GM12878 (cell line): ENCODE data around the gene UBE2L6. TPM values are rescaled to one million over a fixed set of nuclear protein-coding genes. Genes with fewer than 3 reads are reported as not detected.

Experiments used
- ATAC-seq: fragments of 200-7000 bp; cut with Tn5 transposase; 3 replicates; pipeline ENCODE4 v1.9.1; 2020; ENCODE audit warnings: mild to moderate bottlenecking, moderate library complexity
- BruUV-seq: library from RNA; stranded (reverse); fragments of 400-500 nt; replicated peaks from 2 replicates; lab custom pipeline; 2021; lab: Mats Ljungman, UMichigan
- CTCF ChIA-PET: fragments of 300-600 bp; sonication (Branson Sonifier 250); formaldehyde crosslinking; extraction: SDS; loops from one replicate; lab custom pipeline; 2021; ENCODE audit warnings: inconsistent platforms; lab: Yijun Ruan, JAX
- POLR2A ChIA-PET: fragments of 350-600 bp; formaldehyde crosslinking; extraction: SDS; loops from one replicate; lab custom pipeline; 2021; ENCODE audit warnings: inconsistent platforms; lab: Charles Lee
- RAD21 ChIA-PET: fragments of 300-600 bp; sonication (Branson Sonifier 250); formaldehyde crosslinking; loops from one replicate; lab custom pipeline; 2023; ENCODE audit warnings: antibody characterized with exemption; ENCODE audit not compliant: unreplicated experiment; lab: Charles Lee
- SMC1A ChIA-PET: fragments of 300-600 bp; sonication (Branson Sonifier 250); formaldehyde crosslinking; loops from one replicate; lab custom pipeline; 2023; ENCODE audit not compliant: unreplicated experiment, uncharacterized antibody; lab: Charles Lee
- DNase-seq: peaks from one replicate; pipeline ENCODE4 v3.0.0-alpha.2; 2011; ENCODE audit warnings: low read depth, low spot score
- FAIRE-seq: peaks from 3 replicates; lab custom pipeline; 2011; peaks lifted over from hg19 to GRCh38; lab: Jason Lieb, UNC
- H2AFZ ChIP-seq: 2 replicates; pipeline ENCODE4 v1.6.0; 2011; ENCODE audit warnings: low read depth, low read length, control low read depth; ENCODE audit not compliant: control insufficient read depth
- H3K27ac ChIP-seq: 2 replicates; pipeline ENCODE4 v1.5.1; 2011; ENCODE audit warnings: control low read depth; ENCODE audit not compliant: control insufficient read depth, insufficient read depth
- H3K27me3 ChIP-seq, 2 experiments: replicated peaks in 1 of 2; 2 replicates each; pipeline versions ENCODE4 v1.6.0 to v1.6.1; 2011; ENCODE audit warnings: low read length in 1 of 2; ENCODE audit not compliant: control insufficient read depth in 2 of 2, insufficient read depth in 2 of 2
- H3K36me3 ChIP-seq, 2 experiments: 2 replicates each; pipeline ENCODE4 v1.5.1; 2011; ENCODE audit warnings: low read length in 1 of 2; ENCODE audit not compliant: control insufficient read depth in 2 of 2, insufficient read depth in 2 of 2
- H3K4me1 ChIP-seq: 2 replicates; pipeline ENCODE4 v1.6.1; 2011; ENCODE audit warnings: mild to moderate bottlenecking, low read length, moderate library complexity, mixed read lengths; ENCODE audit not compliant: control insufficient read depth, insufficient read depth
- H3K4me2 ChIP-seq: 2 replicates; pipeline ENCODE4 v1.6.0; 2011; ENCODE audit warnings: control low read depth; ENCODE audit not compliant: control insufficient read depth, insufficient read depth
- H3K4me3 ChIP-seq: fragments of 200-600 bp; sonication (generic); 2 replicates; pipeline ENCODE4 v1.5.1; 2016
- H3K79me2 ChIP-seq: 2 replicates; pipeline ENCODE4 v1.6.0; 2011; ENCODE audit warnings: low read length; ENCODE audit not compliant: control insufficient read depth, insufficient read depth
- H3K9ac ChIP-seq: 2 replicates; pipeline ENCODE4 v1.8.0; 2011; ENCODE audit warnings: low read length, control low read depth, mixed read lengths; ENCODE audit not compliant: control insufficient read depth, insufficient read depth
- H3K9me3 ChIP-seq: replicated peaks from 3 replicates; pipeline ENCODE4 v1.5.1; 2011; ENCODE audit warnings: mild to moderate bottlenecking, low read length; ENCODE audit not compliant: control insufficient read depth, insufficient read depth
- H4K20me1 ChIP-seq: 2 replicates; pipeline ENCODE4 v1.6.0; 2011; ENCODE audit not compliant: control insufficient read depth, insufficient read depth
- ATF2 ChIP-seq: IDR thresholded peaks from 2 replicates; pipeline ENCODE4 v1.6.1; 2012; ENCODE audit warnings: low read length, inconsistent platforms
- BRCA1 ChIP-seq: IDR thresholded peaks from 2 replicates; pipeline ENCODE4 v1.6.1; 2011; ENCODE audit warnings: low read depth, low read length, improper control_type of control experiment
- IRF4 ChIP-seq: IDR thresholded peaks from 2 replicates; pipeline ENCODE4 v1.6.1; 2011; ENCODE audit warnings: low read depth, low read length
- KLF5 ChIP-seq: fragments of 450-650 bp; IDR thresholded peaks from 2 replicates; pipeline ENCODE4 v1.6.1; 2014; ENCODE audit warnings: mild to moderate bottlenecking; ENCODE audit not compliant: partially characterized antibody
- NR2C1 ChIP-seq: fragments of 450-650 bp; IDR thresholded peaks from 2 replicates; pipeline ENCODE4 v1.6.1; 2017; ENCODE audit warnings: antibody characterized with exemption, mild to moderate bottlenecking, moderate library complexity
- NR2F1 ChIP-seq: fragments of 450-650 bp; conservative IDR thresholded peaks from 2 replicates; pipeline ENCODE4 v1.6.1; 2017; ENCODE audit warnings: mild to moderate bottlenecking
- PAX5 ChIP-seq: IDR thresholded peaks from 2 replicates; pipeline ENCODE4 v1.6.1; 2011; ENCODE audit warnings: low read depth, low read length, borderline replicate concordance
- PAX8 ChIP-seq: fragments of 450-650 bp; IDR thresholded peaks from 2 replicates; pipeline ENCODE4 v1.6.1; 2017; ENCODE audit warnings: mild to moderate bottlenecking, moderate library complexity
- SPI1 ChIP-seq: IDR thresholded peaks from 2 replicates; pipeline ENCODE4 v1.6.1; 2011; ENCODE audit warnings: low read depth, mild to moderate bottlenecking, low read length, moderate library complexity, borderline replicate concordance; ENCODE audit not compliant: insufficient read depth
- STAT1 ChIP-seq: fragments of 450-650 bp; conservative IDR thresholded peaks from 2 replicates; pipeline ENCODE4 v1.6.1; 2014; ENCODE audit warnings: antibody characterized with exemption, mild to moderate bottlenecking
- TAF1 ChIP-seq: IDR thresholded peaks from 2 replicates; pipeline ENCODE4 v1.6.1; 2011; ENCODE audit warnings: mild to moderate bottlenecking, low read depth, low read length, borderline replicate concordance
- WRNIP1 ChIP-seq: IDR thresholded peaks from 2 replicates; pipeline ENCODE4 v1.6.1; 2011; ENCODE audit warnings: low read depth, low read length, improper control_type of control experiment, borderline replicate concordance
- WGBS: methylation state at CpG from one replicate; pipeline ENCODE4 v1.1.6; 2016; ENCODE audit warnings: low lambda C conversion rate; ENCODE audit not compliant: insufficient replicate concordance, insufficient coverage; ENCODE audit errors: missing lambda C conversion rate; 5-methylcytosine and 5-hydroxymethylcytosine counted together
- in situ Hi-C: fragments of 300-500 bp; cut with MboI; formaldehyde crosslinking; loops from 9 replicates; pipeline ENCODE4 v1.14.3; 2018; ENCODE audit warnings: mixed read lengths
- intact Hi-C: fragments of 100-400 bp; cut with micrococcal nuclease; formaldehyde crosslinking; loops from one replicate; pipeline ENCODE4 v1.14.2; 2022; ENCODE audit not compliant: unreplicated experiment
- polyA plus RNA-seq, 11 experiments: library from polyadenylated mRNA; depleted of rRNA in 4 of 11; unstranded in 6 of 11; stranded (reverse) in 5 of 11; fragments of >200 nt; fragmentation: Nextera tagmentation in 4 of 11; fragmentation: Illumina TruSeq in 1 of 11; extraction: Ambion mirVana in 4 of 11; extraction: Trizol in 1 of 11; gene quantifications; 1 replicate in 1 of 11; 2 replicates in 10 of 11; pipeline versions ENCODE4 v1.2.1 to v1.2.3, GENCODE V29; 2011 to 2016; ENCODE audit warnings: inconsistent platforms in 2 of 11, missing spikeins in 2 of 11, low read depth in 1 of 11
- total RNA-seq, 4 experiments: library from RNA; depleted of rRNA in 3 of 4; stranded (reverse); fragments of >200 nt in 3 of 4; fragmentation: Illumina TruSeq in 1 of 4; extraction: Trizol in 1 of 4; gene quantifications; 2 replicates each; pipeline versions ENCODE4 v1.2.1 to v1.2.3, GENCODE V29; 2013 to 2021
- TF ChIP-seq, protein P1 (sequence below): fragments of 450-650 bp; IDR thresholded peaks from 2 replicates; pipeline ENCODE4 v1.6.1; 2017; ENCODE audit warnings: mild to moderate bottlenecking
- TF ChIP-seq, protein P2 (sequence below): fragments of 450-650 bp; formaldehyde crosslinking; IDR thresholded peaks from 2 replicates; pipeline ENCODE4 v1.4.0; 2022; ENCODE audit warnings: mild to moderate bottlenecking, moderate library complexity

Gene UBE2L6
- total and polyA plus RNA-seq, 10 of the 15 experiments (the other 5 are each of a cell fraction or from before 2014, with no cell fraction given), result 114 to 295 (median 173) TPM

DNA sequence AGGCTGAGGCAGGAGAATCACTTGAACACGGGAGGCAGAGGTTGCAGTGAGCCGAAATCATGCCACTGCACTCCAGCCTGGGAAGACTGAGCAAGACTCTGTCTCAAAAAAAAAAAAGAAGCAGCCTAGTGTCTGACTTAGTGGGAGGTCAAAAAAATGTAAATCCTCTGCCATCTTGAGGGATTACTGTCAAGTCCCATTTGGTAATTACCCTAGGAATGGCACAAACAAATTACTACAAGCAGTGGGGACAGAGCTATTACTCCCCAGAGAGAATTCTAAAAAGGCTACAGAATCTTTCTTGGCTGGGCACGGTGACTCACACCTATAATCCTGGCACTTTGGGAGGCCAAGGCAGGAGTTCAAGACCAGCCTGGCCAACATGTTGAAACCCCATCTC lies 33.8 kb upstream of the UBE2L6 start:
- H3K4me1 ChIP-seq, result no peaks in the 10 kb centered on the region
- intact Hi-C loops (no loop called here), in situ Hi-C loops (no loop called here)
- TF ChIP-seq, protein P1, sequence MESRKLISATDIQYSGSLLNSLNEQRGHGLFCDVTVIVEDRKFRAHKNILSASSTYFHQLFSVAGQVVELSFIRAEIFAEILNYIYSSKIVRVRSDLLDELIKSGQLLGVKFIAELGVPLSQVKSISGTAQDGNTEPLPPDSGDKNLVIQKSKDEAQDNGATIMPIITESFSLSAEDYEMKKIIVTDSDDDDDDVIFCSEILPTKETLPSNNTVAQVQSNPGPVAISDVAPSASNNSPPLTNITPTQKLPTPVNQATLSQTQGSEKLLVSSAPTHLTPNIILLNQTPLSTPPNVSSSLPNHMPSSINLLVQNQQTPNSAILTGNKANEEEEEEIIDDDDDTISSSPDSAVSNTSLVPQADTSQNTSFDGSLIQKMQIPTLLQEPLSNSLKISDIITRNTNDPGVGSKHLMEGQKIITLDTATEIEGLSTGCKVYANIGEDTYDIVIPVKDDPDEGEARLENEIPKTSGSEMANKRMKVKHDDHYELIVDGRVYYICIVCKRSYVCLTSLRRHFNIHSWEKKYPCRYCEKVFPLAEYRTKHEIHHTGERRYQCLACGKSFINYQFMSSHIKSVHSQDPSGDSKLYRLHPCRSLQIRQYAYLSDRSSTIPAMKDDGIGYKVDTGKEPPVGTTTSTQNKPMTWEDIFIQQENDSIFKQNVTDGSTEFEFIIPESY, result no peak
- TF ChIP-seq BRCA1 (no peak), PAX8 (no peak), SPI1 (no peak), PAX5 (no peak), KLF5 (no peak), NR2C1 (no peak), ATF2 (no peak), IRF4 (no peak), WRNIP1 (no peak), NR2F1 (no peak), STAT1 (no peak), TAF1 (no peak)
- TF ChIP-seq, protein P2, sequence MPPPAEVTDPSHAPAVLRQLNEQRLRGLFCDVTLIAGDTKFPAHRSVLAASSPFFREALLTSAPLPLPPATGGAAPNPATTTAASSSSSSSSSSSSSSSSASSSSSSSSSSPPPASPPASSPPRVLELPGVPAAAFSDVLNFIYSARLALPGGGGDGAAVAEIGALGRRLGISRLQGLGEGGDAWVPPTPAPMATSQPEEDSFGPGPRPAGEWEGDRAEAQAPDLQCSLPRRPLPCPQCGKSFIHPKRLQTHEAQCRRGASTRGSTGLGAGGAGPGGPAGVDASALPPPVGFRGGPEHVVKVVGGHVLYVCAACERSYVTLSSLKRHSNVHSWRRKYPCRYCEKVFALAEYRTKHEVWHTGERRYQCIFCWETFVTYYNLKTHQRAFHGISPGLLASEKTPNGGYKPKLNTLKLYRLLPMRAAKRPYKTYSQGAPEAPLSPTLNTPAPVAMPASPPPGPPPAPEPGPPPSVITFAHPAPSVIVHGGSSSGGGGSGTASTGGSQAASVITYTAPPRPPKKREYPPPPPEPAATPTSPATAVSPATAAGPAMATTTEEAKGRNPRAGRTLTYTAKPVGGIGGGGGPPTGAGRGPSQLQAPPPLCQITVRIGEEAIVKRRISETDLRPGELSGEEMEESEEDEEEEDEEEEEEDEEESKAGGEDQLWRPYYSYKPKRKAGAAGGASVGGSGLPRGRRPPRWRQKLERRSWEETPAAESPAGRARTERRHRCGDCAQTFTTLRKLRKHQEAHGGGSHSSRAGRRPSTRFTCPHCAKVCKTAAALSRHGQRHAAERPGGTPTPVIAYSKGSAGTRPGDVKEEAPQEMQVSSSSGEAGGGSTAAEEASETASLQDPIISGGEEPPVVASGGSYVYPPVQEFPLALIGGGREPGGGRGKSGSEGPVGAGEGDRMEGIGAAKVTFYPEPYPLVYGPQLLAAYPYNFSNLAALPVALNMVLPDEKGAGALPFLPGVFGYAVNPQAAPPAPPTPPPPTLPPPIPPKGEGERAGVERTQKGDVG (CRISPR knock-in tag), result no peak
- no peaks in the 10 kb centered on the region for H4K20me1 ChIP-seq
- H3K27ac ChIP-seq, result no peak overlapping the region
- no peaks in the 10 kb centered on the region for H3K36me3 ChIP-seq
- FAIRE-seq (no peak), ATAC-seq (no peak), DNase-seq (no peak)
- POLR2A ChIA-PET, result no interaction called here
- CTCF ChIA-PET, result interaction anchor here (1.6 kb wide), 1 partner anchor 35 kb away, joined by 3 read pairs; no protein-coding TSS in a partner anchor
- no peak overlapping the region for H3K4me3 ChIP-seq
- no TSS peak for BruUV-seq
- H3K9ac ChIP-seq, result no peak overlapping the region
- RAD21 ChIA-PET, result no interaction called here
- SMC1A ChIA-PET, result no interaction called here
- H3K9me3 ChIP-seq, result no peaks in the 10 kb centered on the region
- no peaks in the 10 kb centered on the region for H3K79me2 ChIP-seq
- no peak overlapping the region for H3K4me2 ChIP-seq
- no peak overlapping the region for H2AFZ ChIP-seq
- WGBS, result 12% methylated on average over 3 of the region's 3 CpGs
- peaks cover 4 to 5% of the 10 kb centered on the region in 2 experiments for H3K27me3 ChIP-seq
